CD14-positive monocyte (primary cell): ENCODE measurements around the gene AFF2. TPM values are rescaled to one million over a fixed set of nuclear protein-coding genes. Genes with fewer than 3 reads are reported as not detected.
A peak's percentile ranks its signal among the peaks of the same experiment; 100 is the strongest.

Experiments
- DNase-seq, 3 donors: peaks; one replicate each; pipeline ENCODE4 v3.0.0-alpha.2; 2011 to 2022
- H2AFZ ChIP-seq: 2 replicates; pipeline ENCODE4 v1.6.0; 2012; ENCODE audit warnings: mild to moderate bottlenecking, low read depth, low read length, inconsistent platforms; ENCODE audit not compliant: insufficient read depth, poor library complexity, severe bottlenecking
- H3K27ac ChIP-seq, 2 donors: 1 replicate in 1 of 2; 2 replicates in 1 of 2; pipeline ENCODE4 v1.5.1; 2012 to 2013; ENCODE audit warnings: low read length in 2 of 2, control low read depth in 1 of 2, inconsistent platforms in 1 of 2, low read depth in 1 of 2, mild to moderate bottlenecking in 1 of 2
- H3K27me3 ChIP-seq, 2 donors: one replicate each; pipeline versions ENCODE4 v1.6.0 to v1.6.1; 2011 to 2013; ENCODE audit warnings: low read length in 2 of 2; ENCODE audit not compliant: control insufficient read depth in 2 of 2, insufficient read depth in 2 of 2
- H3K36me3 ChIP-seq, 2 donors: replicated peaks in 1 of 2; 1 replicate in 1 of 2; 2 replicates in 1 of 2; pipeline versions ENCODE4 v1.5.1 to v1.6.1; 2012 to 2013; ENCODE audit warnings: low read length in 2 of 2, control low read depth in 1 of 2, inconsistent platforms in 1 of 2, mild to moderate bottlenecking in 1 of 2; ENCODE audit not compliant: insufficient read depth in 2 of 2, control insufficient read depth in 1 of 2
- H3K4me1 ChIP-seq, 2 donors: 1 replicate in 1 of 2; 2 replicates in 1 of 2; pipeline versions ENCODE4 v1.5.1 to v1.6.1; 2012 to 2013; ENCODE audit warnings: low read length in 2 of 2, control low read depth in 1 of 2, inconsistent platforms in 1 of 2, mild to moderate bottlenecking in 1 of 2, moderate library complexity in 1 of 2; ENCODE audit not compliant: insufficient read depth in 2 of 2, control insufficient read depth in 1 of 2
- H3K4me2 ChIP-seq: replicated peaks from 2 replicates; pipeline ENCODE3; 2012; ENCODE audit warnings: low read length, moderate library complexity, mild to moderate bottlenecking; ENCODE audit not compliant: poor library complexity, severe bottlenecking; ENCODE audit errors: extremely low read depth
- H3K4me3 ChIP-seq, 3 experiments: fragments of 200-600 bp in 1 of 3; sonication (generic) in 1 of 3; replicated peaks in 1 of 3; 1 replicate in 2 of 3; 2 replicates in 1 of 3; pipeline ENCODE4 v1.5.1; 2011 to 2013; ENCODE audit warnings: low read length in 3 of 3, mild to moderate bottlenecking in 3 of 3, control low read depth in 2 of 3, low read depth in 2 of 3, inconsistent platforms in 1 of 3, moderate library complexity in 1 of 3
- H3K79me2 ChIP-seq: 2 replicates; pipeline ENCODE4 v1.6.0; 2012; ENCODE audit warnings: mild to moderate bottlenecking, control low read depth, inconsistent platforms, low read length, moderate library complexity; ENCODE audit not compliant: insufficient read depth
- H3K9ac ChIP-seq: 2 replicates; pipeline ENCODE4 v1.6.0; 2017; ENCODE audit warnings: low read length, mild to moderate bottlenecking; ENCODE audit not compliant: insufficient read depth, poor library complexity, severe bottlenecking
- H3K9me3 ChIP-seq, 2 donors: replicated peaks in 1 of 2; 1 replicate in 1 of 2; 2 replicates in 1 of 2; pipeline versions ENCODE4 v1.5.1 to v1.6.1; 2012 to 2013; ENCODE audit warnings: low read length in 2 of 2, control low read depth in 1 of 2; ENCODE audit not compliant: control insufficient read depth in 1 of 2, insufficient read depth in 1 of 2
- H4K20me1 ChIP-seq: 2 replicates; pipeline ENCODE4 v1.6.0; 2012; ENCODE audit warnings: mild to moderate bottlenecking, low read length, control low read depth, moderate library complexity; ENCODE audit not compliant: insufficient read depth
- H3K27ac Mint-ChIP-seq, 7 donors: one replicate each; pipeline ENCODE4 v1.8.0; 2020; ENCODE audit warnings: mild to moderate bottlenecking in 7 of 7, mixed read lengths in 7 of 7, moderate library complexity in 6 of 7, inconsistent platforms in 2 of 7
- H3K27me3 Mint-ChIP-seq, 3 donors: one replicate each; pipeline ENCODE4 v1.8.0; 2021 to 2022; ENCODE audit warnings: low read depth in 3 of 3, mild to moderate bottlenecking in 3 of 3, mixed read lengths in 3 of 3, moderate library complexity in 3 of 3, inconsistent platforms in 1 of 3
- H3K36me3 Mint-ChIP-seq, 2 donors: one replicate each; pipeline ENCODE4 v1.8.0; 2020; ENCODE audit warnings: mixed read lengths in 2 of 2, inconsistent platforms in 1 of 2, mild to moderate bottlenecking in 1 of 2
- H3K4me1 Mint-ChIP-seq: one replicate; pipeline ENCODE4 v1.8.0; 2020; ENCODE audit warnings: mild to moderate bottlenecking, mixed read lengths
- H3K4me3 Mint-ChIP-seq, 2 donors: one replicate each; pipeline ENCODE4 v1.8.0; 2020; ENCODE audit warnings: mild to moderate bottlenecking in 2 of 2, mixed read lengths in 2 of 2, moderate library complexity in 1 of 2
- H3K9me3 Mint-ChIP-seq, 7 donors: one replicate each; pipeline ENCODE4 v1.8.0; 2020 to 2022; ENCODE audit warnings: mixed read lengths in 7 of 7, mild to moderate bottlenecking in 6 of 7, moderate library complexity in 6 of 7, inconsistent platforms in 2 of 7
- CTCF ChIP-seq: fragments of 200-600 bp; IDR thresholded peaks from one replicate; pipeline ENCODE4 v1.8.0; 2022; ENCODE audit warnings: antibody characterized with exemption, mild to moderate bottlenecking
- WGBS: methylation state at CpG from one replicate; pipeline ENCODE4 v1.1.5; 2013; ENCODE audit warnings: missing lambda C conversion rate; ENCODE audit not compliant: insufficient coverage; 5-methylcytosine and 5-hydroxymethylcytosine counted together
- intact Hi-C, 2 donors: fragments of 100-400 bp; cut with micrococcal nuclease; formaldehyde crosslinking; loops; one replicate each; pipeline versions ENCODE4 v1.15.0 to v1.15.1; 2023
- polyA plus RNA-seq, 3 donors: library from polyadenylated mRNA; depleted of rRNA in 1 of 3; unstranded in 2 of 3; stranded (reverse) in 1 of 3; fragments of 300-500 nt in 2 of 3; fragments of >200 nt in 1 of 3; fragmentation: Illumina TruSeq in 2 of 3; gene quantifications; 1 replicate in 2 of 3; 2 replicates in 1 of 3; pipeline ENCODE4 v1.2.3, GENCODE V29; 2012 to 2021

Gene AFF2
- polyA plus RNA-seq, 3 donors, result 0.07 to 1.1 (median 0.70) TPM

- Mint-ChIP-seq H3K4me3 (no peak overlapping the region), H3K9me3 (no peaks in the 10 kb centered on the region), H3K4me1 (peaks cover 18% of the 10 kb centered on the region), H3K27me3 (peaks cover 0 to 2% (median 0%) of the 10 kb centered on the region in 3 donors), H3K36me3 (no peaks in the 10 kb centered on the region), H3K27ac (peak overlapping the region in 1 of 7 donors; percentile 50)
- Histone ChIP-seq H3K9ac (no peak overlapping the region), H3K4me3 (no peak overlapping the region), H3K27ac (no peak overlapping the region), H3K27me3 (no peaks in the 10 kb centered on the region), H3K79me2 (no peaks in the 10 kb centered on the region), H4K20me1 (no peaks in the 10 kb centered on the region), H3K36me3 (no peaks in the 10 kb centered on the region), H2AFZ (no peak overlapping the region), H3K9me3 (no peaks in the 10 kb centered on the region), H3K4me2 (no peak overlapping the region), H3K4me1 (peaks cover 0 to 14% of the 10 kb centered on the region in 2 donors)
- intact Hi-C loops, result no loop called here
- no peak for DNase-seq
- WGBS, result no CpG with 5 or more reads among the region's 3 CpGs
- no peak for TF ChIP-seq CTCF
Measured at GRCh38 chrX:148947399-148947975, 447.1 kb downstream of the AFF2 start.

GRCh38 chrX:148956352-148956751 lies 455.9 kb downstream of the AFF2 start:
- Histone ChIP-seq H4K20me1 (no peaks in the 10 kb centered on the region), H3K27ac (no peak overlapping the region), H3K36me3 (peaks cover 0 to 3% of the 10 kb centered on the region in 2 donors), H3K4me2 (no peak overlapping the region), H3K79me2 (no peaks in the 10 kb centered on the region), H2AFZ (no peak overlapping the region), H3K9me3 (no peaks in the 10 kb centered on the region), H3K27me3 (no peaks in the 10 kb centered on the region), H3K4me3 (no peak overlapping the region), H3K4me1 (no peaks in the 10 kb centered on the region), H3K9ac (no peak overlapping the region)
- TF ChIP-seq CTCF, result no peak
- H3K9me3 Mint-ChIP-seq, result no peaks in the 10 kb centered on the region
- no peaks in the 10 kb centered on the region for H3K4me1 Mint-ChIP-seq
- no peak overlapping the region for H3K27ac Mint-ChIP-seq
- no peaks in the 10 kb centered on the region for H3K27me3 Mint-ChIP-seq
- 83% methylated on average over 1 of the region's 3 CpGs for WGBS
- intact Hi-C loops, result no loop called here
- no peak for DNase-seq
- no peak overlapping the region for H3K4me3 Mint-ChIP-seq
- peaks cover 0 to 19% of the 10 kb centered on the region in 2 donors for H3K36me3 Mint-ChIP-seq
